ENCODE measurements around the gene RBM25.

Gene RBM25

GRCh38 chr14:73124180-73124894 lies 66.0 kb downstream of the RBM25 start (continued):
- TF ChIP-seq PRDM6 (tag by site-specific recombination; IDR thresholded peaks at IDR 0.05) (0 out of 2 replicates have a peak, but pooled peaks have one; percentile 40), GLI4 (tag by site-specific recombination; IDR thresholded peaks at IDR 0.05) (no peak), ZNF350 (tag by site-specific recombination; IDR thresholded peaks at IDR 0.05) (no peak)

GRCh38 chr14:73125169-73125588 lies 66.8 kb downstream of the RBM25 start:
- ChIA-PET POLR2A (interaction anchor here (1.6 kb wide), 1 partner anchor 11 kb away, joined by 5 read pairs; the partner anchor contains the start of gene PSEN1), CTCF (no interaction called here)
- no peak overlapping the region for H3K4me3 ChIP-seq (ENCODE audit: low read depth, low read length)
- no peaks in the 10 kb centered on the region for H3K9me3 ChIP-seq (ENCODE audit: control insufficient read depth, insufficient read depth, low read depth, low read length)
- H3K27ac ChIP-seq (ENCODE audit: extremely low read depth, low read depth, low read length), result peak overlapping the region; percentile 56
- H3K36me3 ChIP-seq (ENCODE audit: control insufficient read depth in 2 of 2, insufficient read depth in 1 of 2, low read length in 2 of 2), result peaks cover 9 to 32% of the 10 kb centered on the region in 2 experiments
- H3K4me1 ChIP-seq (ENCODE audit: control insufficient read depth, insufficient read depth, low read length), result peaks cover 28% of the 10 kb centered on the region
- TF ChIP-seq ZNF785 (tag by site-specific recombination; IDR thresholded peaks at IDR 0.05) (no peak), ZNF571 (tag by site-specific recombination; IDR thresholded peaks at IDR 0.05) (no peak), ZBTB49 (tag by site-specific recombination; IDR thresholded peaks at IDR 0.05; ENCODE audit: low read depth) (no peak), ZNF621 (tag by site-specific recombination; IDR thresholded peaks at IDR 0.05) (no peak), ZNF488 (tag by site-specific recombination; IDR thresholded peaks at IDR 0.05) (no peak), ZBTB48 (tag by site-specific recombination; IDR thresholded peaks at IDR 0.05) (no peak), ZNF518A (tag by site-specific recombination; conservative IDR thresholded peaks at IDR 0.05; ENCODE audit: low read depth) (no peak), PRDM1 (tag by site-specific recombination; IDR thresholded peaks at IDR 0.05) (no peak), ZSCAN18 (tag by site-specific recombination; IDR thresholded peaks at IDR 0.05) (no peak), ZNF24 (tag by site-specific recombination; IDR thresholded peaks at IDR 0.05) (peak; percentile 81), WT1 (tag by site-specific recombination; IDR thresholded peaks at IDR 0.05) (peak; percentile 98), YY1 (tag by site-specific recombination; IDR thresholded peaks at IDR 0.05) (no peak), ZBTB10 (tag by site-specific recombination; IDR thresholded peaks at IDR 0.05) (no peak), OVOL3 (tag by site-specific recombination; IDR thresholded peaks at IDR 0.05) (peak; percentile 64; the same call in 1 of the 2 replicates), ZEB2 (tag by site-specific recombination; IDR thresholded peaks at IDR 0.05) (peak; percentile 76), ZNF747 (tag by site-specific recombination; IDR thresholded peaks at IDR 0.05) (no peak), ZNF449 (tag by site-specific recombination; IDR thresholded peaks at IDR 0.05) (no peak)

Data from HEK293 (cell line).